ENCODE results near the gene AATF. TPM values are rescaled to one million over a fixed set of nuclear protein-coding genes. Genes with fewer than 3 reads are reported as not detected.

The AATF gene
- total RNA-seq, 2 experiments from 2014 or later = 40.3 to 40.8 TPM

- ChIA-PET POLR2A (interaction anchor here (0.6 kb wide), 1 partner anchor 83 kb away, joined by 4 read pairs; no protein-coding TSS in a partner anchor), CTCF (no interaction called here)
- Mint-ChIP-seq H3K9me3 (no peaks in the 10 kb centered on the region), H3K36me3 (ENCODE audit: low read depth) (peaks cover 79% of the 10 kb centered on the region), H3K4me1 (ENCODE audit: low read depth) (peaks cover 87% of the 10 kb centered on the region), H3K27ac (no peak overlapping the region), H3K4me3 (peak overlapping the region; percentile 79), H3K27me3 (peaks cover 23% of the 10 kb centered on the region)
- DNase-seq = no peak
- Histone ChIP-seq H3K36me3 (ENCODE audit: insufficient read depth, low read length) (peaks cover 53% of the 10 kb centered on the region), H3K4me1 (ENCODE audit: insufficient read depth, low read length) (peaks cover 30% of the 10 kb centered on the region), H3K27me3 (ENCODE audit: control insufficient read depth in 1 of 2, insufficient read depth in 2 of 2, low read length in 2 of 2) (peaks cover 11 to 12% of the 10 kb centered on the region in 2 experiments), H3K4me3 (ENCODE audit: low read length) (no peak overlapping the region), H3K27ac (ENCODE audit: low read depth in 1 of 2, low read length in 2 of 2) (no peak overlapping the region), H3K9me3 (ENCODE audit: control insufficient read depth in 1 of 2, insufficient read depth in 1 of 2, low read length in 2 of 2) (peaks cover 0 to 4% of the 10 kb centered on the region in 2 experiments)
- intact Hi-C loops (cut with DNase I, micrococcal nuclease) = loop anchor here in 1 of 2 experiments (5.0 kb wide), 1 partner anchor 464 kb away; the partner anchor contains the start of gene ZNHIT3
- no peak for ATAC-seq (ENCODE audit: poor library complexity)
- TF ChIP-seq CTCF (IDR thresholded peaks at IDR 0.05) = no peak
These were observed 2.5 kb downstream of the AATF start for GRCh38 chr17:36951084-36951789.

- ChIA-PET CTCF (no interaction called here), POLR2A (no interaction called here)
- no peak overlapping the region for H3K4me3 ChIP-seq (ENCODE audit: low read length)
- Mint-ChIP-seq H3K36me3 (ENCODE audit: low read depth) (peaks cover 61% of the 10 kb centered on the region), H3K27ac (no peak overlapping the region), H3K27me3 (no peaks in the 10 kb centered on the region), H3K4me1 (ENCODE audit: low read depth) (peaks cover 71% of the 10 kb centered on the region), H3K4me3 (no peak overlapping the region), H3K9me3 (no peaks in the 10 kb centered on the region)
- DNase-seq (no peak), ATAC-seq (ENCODE audit: poor library complexity) (no peak)
- no peak for TF ChIP-seq CTCF (IDR thresholded peaks at IDR 0.05)
- H3K36me3 ChIP-seq (ENCODE audit: insufficient read depth, low read length) = peaks cover 21% of the 10 kb centered on the region
- H3K27me3 ChIP-seq (ENCODE audit: control insufficient read depth in 1 of 2, insufficient read depth in 2 of 2, low read length in 2 of 2) = no peaks in the 10 kb centered on the region
- intact Hi-C loops (cut with DNase I, micrococcal nuclease) = no loop called here
- H3K4me1 ChIP-seq (ENCODE audit: insufficient read depth, low read length) = no peaks in the 10 kb centered on the region
- H3K27ac ChIP-seq (ENCODE audit: low read depth in 1 of 2, low read length in 2 of 2) = no peak overlapping the region
- no peaks in the 10 kb centered on the region for H3K9me3 ChIP-seq (ENCODE audit: control insufficient read depth in 1 of 2, insufficient read depth in 1 of 2, low read length in 2 of 2)
These were observed 22.8 kb downstream of the AATF start for GRCh38 chr17:36971508-36971907.

- ChIA-PET POLR2A (no interaction called here), CTCF (no interaction called here)
- peaks cover 54% of the 10 kb centered on the region for H3K36me3 Mint-ChIP-seq (ENCODE audit: low read depth)
- Histone ChIP-seq H3K36me3 (ENCODE audit: insufficient read depth, low read length) (peaks cover 21% of the 10 kb centered on the region), H3K9me3 (ENCODE audit: control insufficient read depth in 1 of 2, insufficient read depth in 1 of 2, low read length in 2 of 2) (no peaks in the 10 kb centered on the region), H3K27ac (ENCODE audit: low read depth in 1 of 2, low read length in 2 of 2) (no peak overlapping the region), H3K27me3 (ENCODE audit: control insufficient read depth in 1 of 2, insufficient read depth in 2 of 2, low read length in 2 of 2) (no peaks in the 10 kb centered on the region), H3K4me3 (ENCODE audit: low read length) (no peak overlapping the region), H3K4me1 (ENCODE audit: insufficient read depth, low read length) (no peaks in the 10 kb centered on the region)
- no peaks in the 10 kb centered on the region for H3K9me3 Mint-ChIP-seq
- DNase-seq (no peak), ATAC-seq (ENCODE audit: poor library complexity) (no peak)
- H3K27me3 Mint-ChIP-seq = no peaks in the 10 kb centered on the region
- H3K4me3 Mint-ChIP-seq = no peak overlapping the region
- no peak overlapping the region for H3K27ac Mint-ChIP-seq
- intact Hi-C loops (cut with DNase I, micrococcal nuclease) = no loop called here
- TF ChIP-seq CTCF (IDR thresholded peaks at IDR 0.05) = no peak
- peaks cover 70% of the 10 kb centered on the region for H3K4me1 Mint-ChIP-seq (ENCODE audit: low read depth)
These were observed 23.5 kb downstream of the AATF start for GRCh38 chr17:36972186-36972700.
